GM10266 (cell line): ENCODE data around the gene SERPINI2.

Experiments used
- DNase-seq: peaks from one replicate; pipeline ENCODE4 v3.0.0; 2012; ENCODE audit errors: extremely low spot score
- TF ChIP-seq, protein P1 (sequence below): IDR thresholded peaks from 2 replicates; pipeline ENCODE4 v1.5.1; 2012; ENCODE audit warnings: mild to moderate bottlenecking, low read depth; ENCODE audit not compliant: control insufficient read depth, insufficient read depth; ENCODE audit errors: missing control alignments

SERPINI2 gene

GRCh38 chr3:167493244-167493643 is 19.4 kb upstream of the SERPINI2 start:
- no peak for DNase-seq
- TF ChIP-seq, protein P1, sequence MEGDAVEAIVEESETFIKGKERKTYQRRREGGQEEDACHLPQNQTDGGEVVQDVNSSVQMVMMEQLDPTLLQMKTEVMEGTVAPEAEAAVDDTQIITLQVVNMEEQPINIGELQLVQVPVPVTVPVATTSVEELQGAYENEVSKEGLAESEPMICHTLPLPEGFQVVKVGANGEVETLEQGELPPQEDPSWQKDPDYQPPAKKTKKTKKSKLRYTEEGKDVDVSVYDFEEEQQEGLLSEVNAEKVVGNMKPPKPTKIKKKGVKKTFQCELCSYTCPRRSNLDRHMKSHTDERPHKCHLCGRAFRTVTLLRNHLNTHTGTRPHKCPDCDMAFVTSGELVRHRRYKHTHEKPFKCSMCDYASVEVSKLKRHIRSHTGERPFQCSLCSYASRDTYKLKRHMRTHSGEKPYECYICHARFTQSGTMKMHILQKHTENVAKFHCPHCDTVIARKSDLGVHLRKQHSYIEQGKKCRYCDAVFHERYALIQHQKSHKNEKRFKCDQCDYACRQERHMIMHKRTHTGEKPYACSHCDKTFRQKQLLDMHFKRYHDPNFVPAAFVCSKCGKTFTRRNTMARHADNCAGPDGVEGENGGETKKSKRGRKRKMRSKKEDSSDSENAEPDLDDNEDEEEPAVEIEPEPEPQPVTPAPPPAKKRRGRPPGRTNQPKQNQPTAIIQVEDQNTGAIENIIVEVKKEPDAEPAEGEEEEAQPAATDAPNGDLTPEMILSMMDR, result peak; percentile 16

DNA sequence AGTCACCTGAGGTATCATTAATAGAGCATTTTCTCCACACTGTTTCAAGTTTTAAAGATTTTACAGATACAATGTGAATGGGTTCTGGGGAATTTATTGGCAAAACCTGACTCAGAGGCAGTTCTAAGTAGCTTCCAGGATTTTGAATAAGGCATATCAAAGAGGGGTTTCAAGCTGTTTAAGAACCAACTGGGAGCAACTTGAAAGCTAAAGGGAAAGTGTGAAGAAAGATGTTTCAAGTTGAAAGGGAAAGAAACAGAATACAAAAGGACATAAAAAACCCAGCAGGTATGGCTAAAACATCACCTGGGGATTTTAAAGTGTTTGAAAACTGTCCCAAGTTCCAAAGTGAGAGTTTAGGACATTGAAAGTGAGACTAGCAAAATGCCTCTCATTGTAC is 17.8 kb upstream of the SERPINI2 start:
- DNase-seq, result no peak
- TF ChIP-seq, protein P1, result no peak

GRCh38 chr3:167489571-167489970 is 15.7 kb upstream of the SERPINI2 start:
- TF ChIP-seq, protein P1, result no peak
- no peak for DNase-seq

GRCh38 chr3:167487556-167487955 is 13.7 kb upstream of the SERPINI2 start:
- TF ChIP-seq, protein P1, result no peak
- no peak for DNase-seq

DNA sequence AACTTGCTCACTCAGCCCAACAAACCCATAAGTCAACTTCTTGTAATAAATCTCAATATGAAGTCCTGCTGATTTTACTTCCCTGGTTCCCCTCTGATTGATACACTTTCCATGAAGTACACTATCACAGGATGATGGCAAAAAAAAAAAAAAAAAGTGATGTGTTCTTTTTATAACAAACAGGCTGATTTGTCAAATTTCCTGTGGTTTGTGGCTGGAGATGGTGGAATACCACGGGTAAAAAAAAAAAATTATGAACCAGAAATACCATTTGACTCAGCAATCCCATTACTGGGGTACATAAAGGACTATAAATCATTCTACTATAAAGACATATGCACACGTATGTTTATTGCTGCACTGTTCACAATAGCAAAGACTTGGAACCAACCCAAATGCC is 10.7 kb upstream of the SERPINI2 start:
- DNase-seq, result no peak
- TF ChIP-seq, protein P1, result no peak

GRCh38 chr3:167483708-167484475 is 10.1 kb upstream of the SERPINI2 start:
- TF ChIP-seq, protein P1, result no peak

GRCh38 chr3:167481164-167481563 is 7.3 kb upstream of the SERPINI2 start:
- no peak for DNase-seq
- TF ChIP-seq, protein P1, result no peak

More at GRCh38 chr3:167483708-167484475, 10.1 kb upstream of the SERPINI2 start:
- no peak for DNase-seq
